HG02588 (cell line): ENCODE results near the gene JPT1.
A peak's percentile ranks its signal among the peaks of the same experiment; 100 is the strongest.
"Not testable (repeated sequence)": the region's sequence is repeated elsewhere in the genome, so short reads cannot be mapped to it uniquely, and the experiment has no call there.

ENCODE experiments used
- ATAC-seq: cut with Tn5 transposase; IDR thresholded peaks from one replicate; pipeline ENCODE4 v1.9.1; 2021; ENCODE audit warnings: mild to moderate bottlenecking, moderate library complexity; ENCODE audit not compliant: unreplicated experiment

The JPT1 gene

GRCh38 chr17:75154195-75155106 lies at the start of gene JPT1:
Gene JPT1, minus strand, starts transcription at chr17:75154512. Its CDS starts 115 bp downstream, at chr17:75154397.
- peak; percentile 90 for ATAC-seq

- no peak for ATAC-seq
These were observed 45.7 kb upstream of the JPT1 start for GRCh38 chr17:75199886-75200618.

GRCh38 chr17:75194879-75195278 lies 40.6 kb upstream of the JPT1 start:
- ATAC-seq = no peak

DNA sequence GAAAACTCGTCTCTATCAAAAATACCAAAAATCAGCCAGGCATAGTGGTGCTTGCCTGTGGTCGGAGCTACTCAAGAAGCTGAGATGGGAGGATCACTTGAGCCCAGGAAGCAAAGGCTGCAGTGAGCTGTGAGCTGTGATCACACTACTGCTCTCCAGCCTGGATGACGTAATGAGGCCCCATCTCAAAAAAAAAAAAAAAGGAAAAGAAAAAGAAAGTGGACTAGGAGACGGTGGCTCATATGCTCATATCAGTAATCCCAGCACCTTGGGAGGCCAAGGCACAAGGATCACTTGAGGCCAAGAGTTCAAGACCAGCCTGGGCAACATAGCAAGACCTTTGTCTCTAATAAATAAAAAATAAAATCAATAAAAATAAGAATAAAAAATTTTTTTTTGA lies 37.3 kb upstream of the JPT1 start:
- no peak for ATAC-seq

- no peak for ATAC-seq
These were observed 34.3 kb upstream of the JPT1 start for GRCh38 chr17:75188614-75189013.

DNA sequence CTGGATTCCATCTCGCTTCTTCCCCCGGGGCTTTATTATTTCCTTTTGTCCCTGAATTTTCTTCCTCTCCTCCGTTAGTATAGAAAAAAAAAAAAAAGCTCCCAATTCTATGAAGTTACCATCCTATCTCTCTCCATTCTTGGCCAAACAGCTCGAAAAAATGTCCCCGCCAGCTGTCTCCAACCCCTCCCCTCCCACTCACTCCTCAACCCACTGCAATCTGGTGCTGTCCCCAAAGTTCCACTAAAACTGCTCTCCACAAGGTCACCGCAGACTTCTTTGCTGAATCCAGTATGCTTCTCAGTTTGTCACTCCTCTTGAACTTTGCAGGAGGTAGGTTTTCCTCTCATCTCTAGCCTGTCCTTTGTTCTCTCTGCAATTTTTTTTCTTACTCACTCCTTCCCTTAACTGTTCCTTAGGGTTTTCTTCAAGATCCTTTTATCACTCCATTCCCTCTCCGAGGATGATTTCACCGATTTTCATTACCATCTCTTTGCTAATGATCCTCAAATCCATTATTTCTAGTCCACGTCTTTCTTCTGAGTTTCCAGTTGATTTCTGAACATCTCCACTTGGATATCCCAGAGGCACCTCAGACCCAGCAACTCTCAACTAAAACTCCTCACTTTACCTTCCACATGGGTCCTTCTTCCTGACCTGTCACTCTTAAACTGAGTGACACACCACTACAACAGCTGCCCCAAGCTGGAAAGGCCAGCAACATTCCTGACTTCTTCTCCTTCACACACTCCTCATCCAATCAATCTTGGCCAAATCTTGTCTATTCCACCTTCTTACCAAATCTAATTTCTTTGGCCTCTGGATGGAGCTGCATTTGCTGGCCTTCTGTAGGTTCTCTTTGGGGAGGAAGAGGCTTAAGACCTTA lies 29.9 kb upstream of the JPT1 start:
- ATAC-seq = no peak

GRCh38 chr17:75182569-75183436 lies 28.5 kb upstream of the JPT1 start, which contains the start of gene SUMO2:
Gene SUMO2, minus strand, starts transcription at chr17:75182959. Its CDS starts 125 bp downstream, at chr17:75182834.
- peak; percentile 81 for ATAC-seq

- ATAC-seq = no peak
These were observed 27.9 kb upstream of the JPT1 start for GRCh38 chr17:75182319-75182568.

DNA sequence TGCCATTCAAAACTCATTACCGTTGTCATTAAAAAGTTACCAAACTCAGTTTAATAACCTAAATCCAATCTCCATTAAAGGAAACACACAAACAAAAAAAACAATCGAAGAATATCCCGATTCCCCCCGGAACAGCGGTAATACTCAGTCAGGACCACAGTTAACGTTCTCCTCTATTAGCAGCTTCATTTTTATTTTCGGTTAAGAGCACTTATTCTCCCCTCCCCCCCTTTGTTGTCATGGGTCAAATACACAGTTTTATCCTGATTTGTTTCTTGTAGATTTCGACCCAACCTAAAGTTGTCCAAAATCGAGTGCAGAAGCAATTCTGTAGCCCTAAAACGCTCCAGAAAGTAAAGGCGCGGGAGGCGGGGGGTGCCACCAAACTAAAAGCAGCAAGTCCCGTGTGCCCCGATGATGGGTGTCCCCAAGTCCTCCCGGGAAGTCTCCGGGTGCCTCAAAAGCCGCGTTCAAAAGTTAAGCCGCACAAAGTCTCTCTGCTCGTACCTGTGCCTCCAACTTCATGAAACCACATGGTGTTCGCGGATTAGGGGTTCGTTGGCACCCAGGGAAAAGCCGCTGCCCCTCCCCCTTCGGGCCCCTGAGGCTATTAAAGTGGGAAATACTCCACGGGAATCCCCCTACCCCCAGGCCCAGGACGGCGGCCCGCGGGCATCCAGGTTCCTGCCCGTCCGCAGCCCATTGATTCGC lies 27.5 kb upstream of the JPT1 start:
- ATAC-seq = peak; percentile 15

- no peak for ATAC-seq
These were observed 26.8 kb upstream of the JPT1 start for GRCh38 chr17:75181110-75181509.

DNA sequence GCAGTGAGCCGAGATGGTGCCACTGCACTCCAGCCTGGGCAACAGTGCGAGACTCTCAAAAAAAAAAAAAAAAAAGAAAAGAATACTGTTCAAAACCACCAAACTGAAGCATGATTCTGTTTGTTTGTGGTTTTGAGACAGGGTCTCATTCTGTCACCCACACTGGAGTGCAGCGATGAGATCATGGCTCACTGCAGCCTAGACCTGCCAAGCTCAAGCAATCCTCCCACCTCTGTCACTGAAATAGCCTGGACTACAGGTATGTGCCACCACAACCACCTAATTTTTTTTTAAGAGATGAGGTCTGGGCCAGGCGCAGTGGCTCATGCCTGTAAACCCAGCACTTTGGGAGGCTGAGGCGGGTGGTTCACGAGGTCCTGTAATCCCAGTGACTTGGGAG lies 24.1 kb upstream of the JPT1 start:
- ATAC-seq = no peak

DNA sequence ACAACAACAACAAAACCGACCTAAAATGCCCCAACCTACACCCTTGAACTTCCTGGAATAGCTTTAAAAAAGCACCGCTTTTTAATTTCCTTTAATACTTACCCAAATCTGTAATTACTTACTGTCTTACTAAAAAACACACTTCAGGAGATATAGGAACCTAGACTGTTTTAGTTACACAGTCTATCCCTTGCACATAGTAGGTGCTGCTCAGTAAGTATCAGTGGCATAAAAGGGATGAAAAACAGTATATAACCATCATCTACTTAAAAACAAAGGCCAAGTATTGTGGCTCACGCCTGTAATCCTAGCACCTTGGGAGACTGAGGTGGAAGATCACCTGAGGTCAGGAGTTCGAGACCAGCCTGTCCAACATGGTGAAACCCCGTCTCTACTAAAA lies 22.3 kb upstream of the JPT1 start:
- ATAC-seq = no peak

DNA sequence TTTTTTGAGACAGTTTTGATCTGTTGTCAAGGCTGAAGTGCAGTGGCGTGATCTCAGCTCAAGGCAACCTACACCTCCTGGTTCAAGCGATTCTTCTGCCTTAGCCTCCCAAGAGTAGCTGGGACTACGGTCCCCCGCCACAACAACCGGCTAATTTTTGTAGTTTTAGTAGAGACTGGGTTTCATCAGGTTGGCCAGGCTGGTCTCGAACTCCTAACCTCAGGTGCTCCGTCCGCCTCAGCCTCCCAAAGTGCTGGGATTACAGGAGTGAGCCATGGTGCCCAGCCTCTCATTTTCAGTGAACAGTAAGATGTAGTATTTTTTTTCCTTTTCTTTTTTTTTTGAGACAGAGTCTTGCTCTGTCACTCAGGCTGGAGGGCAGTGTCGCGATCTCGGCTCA lies 20.7 kb upstream of the JPT1 start:
- ATAC-seq = no peak

DNA sequence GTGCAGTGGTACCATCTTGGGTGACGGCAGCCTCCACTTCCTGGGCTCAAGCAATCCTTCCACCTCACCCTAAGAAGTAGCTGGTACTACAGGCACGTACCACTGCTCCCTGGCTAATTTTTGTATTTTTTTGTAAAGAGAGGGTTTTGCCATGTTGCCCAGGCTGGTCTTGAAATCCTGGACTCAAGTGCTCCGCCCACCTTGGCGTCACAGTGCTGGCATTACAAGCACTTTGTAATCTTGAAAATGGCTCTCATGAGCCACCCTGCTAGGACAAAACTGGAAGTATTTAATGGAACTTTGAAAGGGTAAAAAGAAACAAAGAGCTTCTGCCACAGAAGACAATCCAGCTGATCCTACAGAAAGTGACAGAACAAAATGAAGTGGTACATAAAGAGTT lies 19.2 kb upstream of the JPT1 start:
- no peak for ATAC-seq

- ATAC-seq = no peak
These were observed 14.7 kb upstream of the JPT1 start for GRCh38 chr17:75168998-75169397.

DNA sequence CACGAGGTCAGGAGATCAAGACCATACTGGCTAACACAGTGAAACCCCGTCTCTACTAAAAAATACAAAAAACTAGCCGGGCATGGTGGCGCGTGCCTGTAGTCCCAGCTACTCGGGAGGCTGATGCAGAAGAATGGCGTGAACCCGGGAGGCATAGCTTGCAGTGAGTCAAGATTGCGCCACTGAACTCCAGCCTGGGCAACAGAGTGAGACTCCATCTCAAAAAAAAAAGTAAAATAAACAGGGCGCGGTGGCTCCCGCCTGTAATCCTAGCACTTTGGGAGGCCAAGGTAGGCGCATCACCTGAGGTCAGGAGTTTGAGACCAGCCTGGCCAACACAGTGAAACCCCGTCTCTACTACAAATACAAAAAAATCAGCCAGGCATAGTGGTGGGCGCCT lies 10.3 kb upstream of the JPT1 start:
- ATAC-seq = not testable (repeated sequence)

DNA sequence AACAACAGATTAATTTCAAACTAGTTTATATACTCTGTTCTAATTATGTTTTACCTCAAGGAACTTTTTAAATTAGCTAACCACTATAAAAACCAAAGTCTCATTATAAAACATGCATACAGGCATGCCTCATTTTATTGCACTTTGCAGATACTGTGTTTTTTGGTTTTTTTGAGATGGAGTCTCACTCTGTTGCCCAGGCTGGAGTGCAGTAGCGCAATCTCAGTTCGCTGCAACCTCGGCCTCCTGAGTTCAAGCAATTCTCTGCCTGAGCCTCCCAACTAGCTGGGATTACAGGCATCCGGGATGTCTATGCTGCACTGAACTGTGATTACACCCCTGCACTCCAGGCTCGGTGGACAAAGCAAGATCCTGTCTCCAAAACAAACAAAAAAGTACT lies 8.8 kb upstream of the JPT1 start:
- ATAC-seq = no peak

GRCh38 chr17:75160211-75160610 lies 5.9 kb upstream of the JPT1 start:
- no peak for ATAC-seq

- ATAC-seq = no peak
These were observed 5.1 kb upstream of the JPT1 start for GRCh38 chr17:75159196-75160031.
